SK-N-SH treated with all-trans-retinoic acid at 6 μM for 48 hours (cell line): Measurements from ENCODE around the gene BRD1.

ENCODE experiments used
- PATZ1 ChIP-seq: fragments of 250-450 bp; sonication (Bioruptor Pico); IDR thresholded peaks from 2 replicates; pipeline ENCODE4 v1.8.0; 2020; ENCODE audit warnings: mild to moderate bottlenecking, moderate library complexity, borderline replicate concordance
- TCF4 ChIP-seq: fragments of 250-450 bp; sonication (Bioruptor Pico); IDR thresholded peaks from 2 replicates; pipeline ENCODE4 v1.8.0; 2021; ENCODE audit warnings: mild to moderate bottlenecking, moderate library complexity, borderline replicate concordance
- TOX ChIP-seq: fragments of 250-450 bp; sonication (Bioruptor Pico); IDR thresholded peaks from 2 replicates; pipeline ENCODE4 v1.8.0; 2021; ENCODE audit warnings: mild to moderate bottlenecking, moderate library complexity, borderline replicate concordance
- TSHZ2 ChIP-seq: fragments of 250-450 bp; sonication (Bioruptor Pico); IDR thresholded peaks from 2 replicates; pipeline ENCODE4 v1.5.0; 2020; ENCODE audit warnings: mild to moderate bottlenecking, moderate library complexity

GRCh38 chr22:49810363-49811019 lies 17.2 kb downstream of the BRD1 start:
- TF ChIP-seq PATZ1 (no peak), TCF4 (CRISPR knock-in tag) (no peak), TOX (CRISPR knock-in tag) (no peak), TSHZ2 (CRISPR knock-in tag) (no peak)
